HG02759 (cell line): ENCODE measurements around the gene PRDM10.
A peak's percentile ranks its signal among the peaks of the same experiment; 100 is the strongest.
"Not testable (repeated sequence)": the region's sequence is repeated elsewhere in the genome, so short reads cannot be mapped to it uniquely, and the experiment has no call there.

ENCODE experiments used
- ATAC-seq: cut with Tn5 transposase; IDR thresholded peaks from one replicate; pipeline ENCODE4 v1.9.1; 2021; ENCODE audit warnings: mild to moderate bottlenecking, moderate library complexity; ENCODE audit not compliant: unreplicated experiment

Gene PRDM10

DNA sequence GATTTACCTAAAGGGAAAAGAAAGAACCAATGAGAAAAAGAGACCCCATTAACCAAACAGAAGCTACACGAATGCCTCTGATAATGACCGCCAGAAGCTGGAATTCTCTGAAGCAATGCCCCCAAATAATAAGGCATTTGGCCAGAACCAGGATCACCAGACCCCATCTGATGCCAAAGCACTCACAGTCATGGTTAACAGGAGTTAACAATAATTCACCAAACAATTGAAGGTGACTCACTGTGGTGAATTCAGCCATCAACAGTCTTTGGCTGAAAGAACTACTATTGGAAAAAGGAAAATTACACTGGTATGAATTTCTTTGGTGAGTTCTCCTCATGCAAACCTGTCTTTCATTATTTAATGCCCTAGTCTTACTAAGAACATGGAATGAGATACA, 85.4 kb downstream of the PRDM10 start:
- ATAC-seq = no peak

DNA sequence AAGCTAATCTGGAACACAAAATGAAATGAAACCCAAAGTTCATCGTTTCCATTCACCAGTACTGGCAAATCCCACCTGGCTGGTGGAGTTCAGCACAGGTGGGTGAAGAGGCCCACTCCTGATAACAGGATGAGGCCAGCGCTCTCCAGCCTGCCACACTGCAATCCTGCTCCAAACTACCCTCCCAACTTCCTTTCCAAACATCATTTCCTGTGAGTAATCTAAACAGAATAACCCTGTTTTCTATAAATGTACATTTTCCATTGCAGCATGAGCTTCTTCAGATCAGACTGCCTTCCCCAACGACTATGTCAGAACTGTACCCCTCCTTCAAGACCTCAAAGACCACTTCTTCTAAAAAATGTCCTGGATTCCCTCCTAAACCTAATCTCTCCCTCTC, 91.3 kb downstream of the PRDM10 start:
- ATAC-seq = no peak

DNA sequence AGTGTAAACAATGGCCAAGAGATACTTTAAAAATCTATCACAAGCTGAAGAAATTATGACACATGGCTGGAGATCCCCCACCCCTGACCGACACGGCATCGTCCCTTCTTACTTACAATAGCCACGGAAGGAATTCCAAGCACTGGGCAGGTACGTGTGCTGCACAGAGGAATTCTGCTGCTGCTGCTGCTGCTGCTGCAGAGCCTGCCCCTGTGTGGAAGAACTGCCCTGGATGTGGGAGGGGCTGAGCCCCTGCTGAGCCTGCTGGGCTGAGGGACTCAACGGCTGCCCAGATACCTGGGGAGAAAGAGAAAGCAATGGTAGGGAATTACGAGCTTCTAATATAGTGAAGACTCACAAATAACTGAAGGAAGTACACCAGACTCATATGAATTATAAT, 92.3 kb downstream of the PRDM10 start:
- ATAC-seq = no peak

DNA sequence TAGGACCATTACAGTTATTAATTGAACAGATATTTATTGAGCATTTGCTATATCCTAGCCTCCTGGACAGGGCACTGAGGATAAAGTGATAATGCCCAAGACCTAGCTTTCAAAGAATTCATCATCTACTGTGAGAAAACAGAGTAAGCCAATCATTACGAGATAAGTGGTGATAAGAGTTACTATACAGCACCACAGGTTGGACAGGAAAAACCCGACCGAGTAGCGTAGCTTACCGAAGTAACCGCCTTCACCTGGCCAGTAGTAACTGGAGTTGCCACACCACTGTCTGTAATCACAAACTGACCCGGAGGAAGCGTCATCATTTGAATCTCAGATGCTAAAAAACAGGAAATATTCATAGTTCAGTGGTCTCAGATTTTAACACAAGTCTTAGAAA, 97.2 kb downstream of the PRDM10 start:
- no peak for ATAC-seq

DNA sequence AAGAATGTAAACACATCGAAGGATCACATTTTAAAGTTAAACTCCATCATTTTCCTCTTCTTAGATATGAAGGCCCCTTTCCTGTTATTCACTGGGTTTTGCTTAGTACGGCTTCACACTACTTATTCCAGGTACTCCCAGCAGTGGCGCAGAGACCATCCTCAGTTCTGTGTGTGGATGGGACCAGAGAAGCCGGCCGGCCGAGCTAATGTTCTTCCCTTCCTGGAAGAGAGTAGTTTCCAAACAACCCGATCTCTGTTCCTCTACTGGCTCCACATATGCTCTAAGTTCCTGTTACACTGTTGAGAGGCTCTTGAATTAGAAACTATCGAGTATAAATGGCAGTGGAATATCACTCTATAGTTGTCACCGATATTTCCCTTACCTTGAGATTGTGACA, 106.6 kb downstream of the PRDM10 start:
- ATAC-seq = no peak

DNA sequence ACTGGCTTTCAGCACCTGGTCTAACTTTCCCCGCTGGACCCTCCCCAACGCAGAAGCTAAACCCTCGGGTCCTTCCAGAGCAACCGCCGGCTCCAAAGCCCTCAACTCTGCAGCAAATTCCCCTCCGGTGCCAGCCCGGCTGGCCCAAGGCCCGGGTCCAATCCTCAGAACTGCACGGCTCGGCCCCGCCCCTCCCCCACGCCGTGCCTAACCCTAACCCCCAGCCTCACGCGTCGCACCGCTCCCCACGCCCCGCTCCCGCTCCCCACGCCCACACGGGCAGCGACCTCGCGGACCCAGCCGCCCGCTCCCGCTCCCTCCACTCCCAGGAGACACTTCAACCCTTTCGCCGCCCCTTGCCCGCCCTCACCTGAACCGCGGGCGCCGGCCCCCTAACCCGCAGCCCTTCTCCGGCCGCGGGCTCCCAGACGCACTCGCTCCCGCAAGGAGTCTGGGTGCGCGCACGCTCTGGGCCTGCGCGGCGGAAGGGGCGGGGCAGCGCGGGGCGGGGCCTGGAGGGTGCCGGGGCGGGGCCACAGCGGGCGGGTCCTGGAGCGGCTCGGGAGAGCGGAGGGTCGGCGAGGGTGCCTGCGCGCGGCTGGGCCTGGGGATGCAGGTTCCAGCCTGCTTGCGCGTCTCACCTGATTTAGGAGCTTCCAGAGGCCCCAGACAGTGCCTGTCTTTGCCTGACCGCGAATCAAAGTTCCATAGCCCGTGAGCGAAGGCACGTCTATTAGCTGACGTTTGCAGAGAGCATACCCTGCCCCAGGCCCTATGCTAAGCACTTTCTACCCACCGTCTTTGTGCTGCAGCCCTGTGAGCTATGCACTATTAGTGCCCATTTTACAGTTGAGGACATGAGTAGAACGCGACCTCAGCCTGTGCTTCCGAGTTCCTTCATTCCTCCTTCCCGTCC, 107.3 kb downstream of the PRDM10 start, which contains the start of gene NFRKB:
NFRKB (minus strand) TSS at position 453 of the 916 bp plus-strand sequence. CDS start 2,729 bp downstream, outside the sequence.
- peak; percentile 96 for ATAC-seq

DNA sequence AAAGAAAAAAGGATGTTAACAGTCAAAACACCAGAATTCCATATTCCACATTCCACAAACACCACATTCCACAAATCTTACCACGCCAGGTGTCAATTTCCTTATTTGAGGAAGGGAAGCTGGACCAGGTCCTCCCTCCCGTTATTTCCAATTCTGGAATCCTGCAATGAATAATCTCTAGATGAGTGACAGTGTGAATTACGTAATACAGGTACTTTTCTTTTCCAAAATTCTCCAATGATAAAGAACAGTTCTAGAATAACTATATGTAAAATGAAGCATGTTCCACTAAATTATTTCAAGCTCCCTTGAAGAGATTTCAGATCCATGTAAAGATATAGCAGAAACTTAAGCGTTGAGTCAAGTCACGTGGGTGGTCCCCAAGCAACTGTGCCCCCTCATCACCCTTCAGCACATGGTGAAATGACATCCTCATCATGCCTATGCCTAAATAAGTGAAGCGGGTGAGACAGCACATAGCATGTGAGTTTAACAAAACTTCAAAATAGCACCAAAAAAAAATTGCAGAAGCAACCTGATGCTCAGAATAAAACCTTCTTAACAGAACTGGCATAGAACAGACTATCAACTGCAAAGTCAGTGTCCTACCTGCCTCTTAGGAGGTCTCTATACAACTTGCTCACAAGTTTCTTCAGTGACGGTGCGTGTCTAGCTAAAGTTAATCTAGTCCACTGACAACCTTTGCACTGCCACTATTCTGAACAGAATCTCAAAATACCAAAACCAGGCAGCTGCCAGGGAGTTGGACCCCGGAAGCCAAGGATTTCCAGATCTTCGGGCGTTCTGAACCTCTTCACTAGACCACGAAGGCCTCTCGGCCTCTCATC, 108.1 kb downstream of the PRDM10 start:
- peak; percentile 9 for ATAC-seq

DNA sequence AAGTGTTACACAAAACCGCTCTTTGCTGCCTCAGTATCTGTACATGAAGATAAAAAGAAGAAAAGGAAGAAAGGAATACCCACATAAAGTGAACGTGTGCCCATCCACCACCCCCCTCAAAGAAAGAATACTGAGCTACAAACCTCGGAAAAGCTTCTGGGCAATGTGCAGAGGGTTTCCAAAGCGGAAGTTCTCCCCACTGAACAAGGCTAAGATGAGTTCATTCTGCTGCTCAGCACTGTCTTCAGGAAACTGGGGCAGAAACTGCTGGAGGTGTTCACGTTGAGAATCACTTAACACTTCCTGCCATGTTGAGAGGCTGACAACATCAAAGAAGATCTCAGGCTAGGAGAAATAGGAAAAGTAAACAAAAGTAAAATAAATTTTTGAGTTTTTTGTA, 114.2 kb downstream of the PRDM10 start:
- no peak for ATAC-seq

DNA sequence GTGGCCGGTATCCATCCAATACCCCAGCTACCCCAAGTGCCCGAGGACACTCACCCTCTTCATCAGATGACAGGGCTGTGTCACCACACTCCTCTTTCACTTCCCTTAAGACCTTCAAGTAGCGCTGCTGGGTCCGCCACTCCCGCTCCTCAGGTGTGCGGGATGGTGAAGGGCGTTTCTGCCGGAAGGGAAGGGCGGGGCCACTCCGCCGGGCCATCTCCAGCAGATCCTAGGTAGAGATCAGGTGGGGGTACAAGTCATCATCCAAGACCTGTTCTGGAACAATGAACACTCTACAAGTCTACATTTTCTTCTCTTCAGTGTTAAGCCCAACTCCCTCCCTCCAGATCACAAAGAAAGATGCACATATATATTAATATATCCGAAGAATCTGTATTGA, 117.3 kb downstream of the PRDM10 start:
- ATAC-seq = no peak

DNA sequence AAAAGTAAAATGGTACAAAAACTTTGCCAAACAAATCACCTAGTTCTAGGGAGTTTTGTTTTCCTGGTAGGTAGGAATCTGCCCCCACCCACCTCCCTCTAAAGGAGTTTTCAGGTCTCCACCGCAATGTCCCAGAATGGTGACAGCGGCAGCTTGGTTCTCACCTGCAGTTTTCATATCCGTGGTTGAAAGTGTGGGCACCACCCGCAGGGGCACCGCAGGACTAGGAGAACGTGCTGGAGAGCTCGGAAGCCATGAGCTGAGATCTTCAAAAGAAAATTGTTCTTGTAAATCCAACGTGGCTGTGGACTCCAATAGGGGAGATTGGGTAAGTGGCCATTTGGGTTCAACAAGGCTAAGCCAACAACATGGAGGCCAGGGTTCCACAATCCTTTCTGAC, 118.1 kb downstream of the PRDM10 start:
- ATAC-seq = no peak

DNA sequence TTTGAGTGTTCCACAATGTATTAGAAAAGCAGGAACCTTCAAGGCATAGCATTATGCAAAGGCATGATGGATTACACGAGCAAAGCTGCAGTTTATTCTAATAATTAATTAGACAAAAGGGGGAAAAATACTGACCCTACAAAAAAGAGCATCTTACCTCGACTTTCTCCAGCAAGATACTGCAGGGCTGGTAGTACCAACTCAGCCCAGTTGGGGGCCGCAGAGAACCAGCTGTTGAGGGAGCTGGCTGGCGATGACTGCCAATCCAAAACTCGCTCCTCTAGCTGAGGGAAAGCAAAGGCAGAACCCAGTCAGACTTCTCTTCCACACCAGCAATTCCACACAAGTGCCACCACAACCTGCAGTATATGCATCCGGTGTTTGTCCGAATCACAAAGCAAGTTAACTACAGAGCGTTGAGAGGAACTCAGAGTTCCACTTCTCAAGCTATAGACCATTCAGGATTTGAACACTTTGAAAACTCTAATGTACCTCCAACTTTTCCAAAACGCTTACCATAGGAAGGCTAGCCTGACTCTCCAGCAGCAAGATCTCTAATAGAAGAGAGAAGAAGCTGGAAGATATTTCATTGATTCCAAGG, 121.0 kb downstream of the PRDM10 start:
- peak; percentile 75 for ATAC-seq

DNA sequence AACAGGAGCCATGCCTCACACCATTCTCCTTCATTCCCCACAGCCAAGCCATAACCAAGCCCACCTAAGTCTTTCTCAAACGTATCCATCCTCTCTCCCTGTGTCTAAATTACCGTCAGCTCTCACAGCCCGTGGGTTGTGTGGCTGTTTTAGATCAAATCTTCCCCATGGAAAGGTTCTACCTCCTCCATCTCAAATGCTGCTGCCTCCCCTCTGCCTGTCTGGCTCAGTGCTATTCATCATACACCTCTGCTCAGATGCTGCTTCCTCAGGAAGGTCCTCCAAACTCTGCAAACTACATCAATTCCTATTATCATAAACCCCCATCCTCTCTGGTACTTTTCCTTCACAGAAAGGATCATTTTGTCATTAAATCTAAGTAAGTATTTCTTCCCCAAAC, 122.3 kb downstream of the PRDM10 start:
- no peak for ATAC-seq

DNA sequence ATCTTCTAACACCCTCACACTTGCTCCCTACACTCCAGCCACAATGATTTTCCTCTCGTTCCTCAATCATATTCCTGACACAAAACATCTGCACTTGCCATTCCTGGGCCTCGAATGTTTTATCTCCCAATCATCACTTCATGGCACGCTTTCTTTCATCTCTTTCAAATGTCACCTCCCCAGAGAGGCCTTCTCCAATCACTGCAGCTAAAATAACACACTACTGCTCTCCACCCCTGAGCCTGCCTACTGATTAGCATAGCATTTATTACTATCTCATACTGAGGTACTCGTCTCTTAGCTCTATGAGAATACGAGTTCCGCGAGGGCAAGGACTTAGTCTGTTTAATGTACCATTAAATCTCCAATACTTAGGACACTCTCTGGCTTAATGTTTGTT, 130.7 kb downstream of the PRDM10 start:
- no peak for ATAC-seq

DNA sequence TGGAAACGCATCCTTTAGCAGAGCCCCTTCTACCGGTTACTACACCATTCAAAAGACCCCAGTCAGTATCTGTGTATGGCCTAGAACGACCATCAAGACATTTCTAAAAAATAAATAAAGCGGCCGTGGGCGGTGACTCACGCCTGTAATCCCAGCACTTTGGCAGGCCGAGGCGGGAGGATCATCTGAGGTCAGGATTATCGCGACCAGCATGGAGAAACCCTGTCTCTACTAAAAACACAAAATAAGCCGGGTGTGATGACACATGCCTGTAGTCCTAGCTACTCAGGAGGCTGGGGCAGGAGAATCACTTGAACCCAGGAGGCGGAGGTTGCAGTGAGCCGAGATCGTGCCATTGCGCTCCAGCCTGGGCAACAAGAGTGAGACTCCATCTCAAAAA, 134.0 kb downstream of the PRDM10 start:
- not testable (repeated sequence) for ATAC-seq

DNA sequence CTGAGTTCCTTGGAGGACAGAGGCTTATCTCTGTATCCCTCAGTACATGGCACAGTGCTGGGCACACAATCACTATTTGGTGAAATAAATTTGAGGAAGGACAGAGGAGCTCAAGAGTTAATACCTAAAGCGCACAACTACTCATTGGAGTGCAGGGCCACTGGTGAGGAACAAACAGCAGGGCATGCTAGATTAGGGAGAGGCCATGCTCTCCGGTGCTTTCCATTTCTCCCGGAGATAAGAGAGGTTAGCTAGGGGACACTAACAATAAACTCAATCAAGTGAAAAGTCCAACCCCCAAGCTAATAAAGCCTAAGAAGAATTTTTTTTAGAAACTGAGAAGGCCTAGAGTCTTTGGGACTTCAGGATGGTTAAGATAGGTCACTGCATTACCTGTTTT, 136.3 kb downstream of the PRDM10 start:
- no peak for ATAC-seq

DNA sequence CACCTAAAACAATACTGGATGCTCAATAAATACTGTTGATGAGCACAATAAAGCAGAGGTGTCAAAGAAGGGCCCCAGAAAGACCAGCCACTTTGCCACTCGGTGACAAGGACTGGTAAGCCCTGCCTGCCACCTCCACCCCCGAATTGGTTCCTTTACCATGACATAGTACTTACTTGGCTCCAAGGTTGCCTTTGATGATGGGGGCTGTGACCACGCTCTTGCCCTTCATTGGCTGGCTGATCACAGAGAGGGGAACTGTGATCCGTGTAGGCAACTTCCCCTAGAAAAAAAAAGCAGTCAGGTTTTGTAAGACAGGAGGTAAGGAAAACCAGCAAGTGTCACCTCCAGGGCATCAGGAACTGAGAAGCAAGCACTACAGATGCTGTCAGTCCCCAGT, 136.9 kb downstream of the PRDM10 start:
- ATAC-seq = no peak

DNA sequence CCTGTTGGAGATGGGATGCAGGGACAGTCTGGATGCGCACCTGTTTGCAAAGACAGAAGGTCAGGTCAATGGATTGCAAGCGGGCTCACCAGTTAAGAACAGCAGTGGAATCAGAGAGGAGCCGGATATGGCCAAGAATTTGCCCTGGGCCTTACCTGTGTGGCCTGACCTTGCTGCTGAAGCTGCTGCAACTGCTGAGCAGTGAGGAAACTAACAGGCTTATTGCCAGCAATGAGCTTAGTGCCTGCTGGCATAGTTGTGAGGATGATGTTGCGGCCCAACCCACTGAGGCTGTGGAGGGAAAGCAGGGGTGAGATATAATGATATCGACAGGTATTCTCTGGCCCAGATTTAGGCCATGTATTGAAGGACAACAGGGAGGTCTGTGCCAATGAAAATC, 137.8 kb downstream of the PRDM10 start:
- ATAC-seq = no peak

DNA sequence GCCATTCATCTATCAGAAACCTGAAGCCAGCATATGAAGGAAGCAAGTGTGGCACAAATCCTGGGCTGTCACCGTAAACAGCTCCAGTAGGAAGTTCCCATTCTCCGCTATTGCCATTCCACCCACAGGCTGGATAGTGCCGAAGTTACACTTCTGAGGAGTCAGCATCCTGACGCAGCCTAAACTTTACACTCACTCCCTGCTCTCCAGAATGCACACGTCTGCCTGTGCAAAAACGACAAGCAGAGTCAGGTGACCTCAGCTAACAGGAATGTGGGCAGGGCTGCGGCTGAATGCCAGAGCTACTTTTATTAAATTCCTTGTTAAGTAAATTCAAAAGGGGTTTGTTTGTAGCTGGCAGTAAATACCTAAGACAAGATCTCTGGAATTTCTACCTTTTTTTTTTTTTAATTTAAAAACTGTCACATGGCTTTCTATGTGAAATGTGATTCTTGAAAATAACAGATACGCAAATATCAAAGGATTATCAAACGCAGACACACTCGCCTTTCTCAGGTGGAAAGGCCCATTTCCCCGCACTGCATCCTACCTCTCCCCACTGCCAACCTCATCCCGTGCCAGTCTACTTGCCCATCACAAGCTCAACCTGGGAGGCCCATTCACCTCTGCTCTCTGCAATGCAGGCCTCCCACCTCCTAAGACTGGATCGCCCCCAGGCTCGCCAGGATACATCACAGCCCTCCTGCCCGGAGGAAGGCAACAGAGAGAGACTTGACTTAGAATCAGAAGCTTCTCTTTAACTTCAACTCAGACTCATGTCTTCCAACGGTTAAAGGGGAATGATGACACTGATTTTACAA, 140.7 kb downstream of the PRDM10 start:
- ATAC-seq = no peak

DNA sequence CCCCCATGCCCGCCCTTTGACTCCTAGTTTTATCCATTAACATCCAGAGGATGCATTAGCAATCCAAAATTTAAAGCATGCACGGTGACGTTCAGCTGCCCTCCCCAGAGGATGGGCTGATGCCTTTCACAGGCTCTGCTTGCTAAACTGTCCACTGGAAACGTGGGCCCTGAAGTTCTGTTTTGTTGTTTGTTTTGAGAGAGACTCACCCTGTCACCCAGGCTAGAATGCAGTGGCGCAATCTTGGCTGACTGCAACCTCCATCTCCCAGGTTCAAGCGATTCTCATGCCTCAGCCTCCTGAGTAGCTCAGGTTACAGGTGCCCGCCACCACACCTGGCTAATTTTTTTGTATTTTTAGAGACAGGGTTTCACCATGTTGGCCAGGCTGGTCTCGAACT, 146.6 kb downstream of the PRDM10 start:
- no peak for ATAC-seq

DNA sequence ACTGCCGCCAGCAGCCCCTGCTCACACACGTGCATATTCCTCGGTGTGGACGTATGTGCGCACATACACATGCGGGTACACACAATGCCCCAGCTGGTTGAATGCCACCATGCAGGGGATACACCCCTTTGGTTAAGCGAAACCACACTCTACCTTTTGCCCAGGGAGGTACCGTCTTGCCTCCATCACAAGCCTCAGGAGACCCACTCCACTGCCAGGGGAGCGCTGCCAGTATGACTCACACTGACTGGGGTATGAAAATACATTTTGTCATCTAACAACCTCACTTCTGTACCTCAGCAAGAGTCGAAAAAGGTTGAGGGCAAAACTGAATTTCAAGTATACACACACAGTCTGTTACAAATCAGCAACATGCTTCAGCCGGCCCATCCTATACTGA, 147.5 kb downstream of the PRDM10 start:
- ATAC-seq = no peak
